ENCODE data around the gene ZBP1. TPM values are rescaled to one million over a fixed set of nuclear protein-coding genes. Genes with fewer than 3 reads are reported as not detected.

Gene ZBP1
- total RNA-seq, 2 experiments from 2014 or later = 39.0 to 40.1 TPM

DNA sequence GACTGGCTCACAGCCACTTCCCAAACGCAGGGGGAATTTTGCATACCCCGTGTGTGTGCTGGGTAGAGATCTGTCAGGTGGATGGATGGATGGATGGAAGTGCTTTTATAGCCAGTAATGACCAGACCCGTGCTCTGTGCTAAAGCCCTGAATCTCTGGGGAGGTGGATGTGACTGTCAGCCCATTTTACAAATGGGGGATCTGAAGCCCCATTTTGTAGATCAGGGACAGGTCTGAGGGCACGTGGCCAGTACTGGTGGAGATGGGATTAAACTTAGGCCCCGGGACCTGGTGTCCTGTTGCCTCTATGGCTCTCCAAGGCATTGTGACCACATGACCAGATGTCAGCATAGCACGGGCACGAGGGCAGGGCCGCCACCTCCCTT is 38.2 kb upstream of the ZBP1 start:
- POLR2A ChIA-PET = interaction anchor here (1.5 kb wide), 1 partner anchor 39 kb away, joined by 4 read pairs; the partner anchor contains the start of gene ZBP1
- Mint-ChIP-seq H3K4me1 (ENCODE audit: low read depth) (peaks cover 37% of the 10 kb centered on the region), H3K9me3 (no peaks in the 10 kb centered on the region), H3K27me3 (no peaks in the 10 kb centered on the region), H3K27ac (peak overlapping the region; percentile 82), H3K36me3 (ENCODE audit: low read depth) (no peaks in the 10 kb centered on the region), H3K4me3 (peak overlapping the region; percentile 43)
- Histone ChIP-seq H3K36me3 (ENCODE audit: insufficient read depth, low read length) (no peaks in the 10 kb centered on the region), H3K4me1 (ENCODE audit: insufficient read depth, low read length) (peaks cover 26% of the 10 kb centered on the region), H3K9me3 (ENCODE audit: control insufficient read depth in 1 of 2, insufficient read depth in 1 of 2, low read length in 2 of 2) (no peaks in the 10 kb centered on the region), H3K27me3 (ENCODE audit: control insufficient read depth in 1 of 2, insufficient read depth in 2 of 2, low read length in 2 of 2) (no peaks in the 10 kb centered on the region), H3K27ac (ENCODE audit: low read depth in 1 of 2, low read length in 2 of 2) (no peak overlapping the region), H3K4me3 (ENCODE audit: low read length) (no peak overlapping the region)
- ATAC-seq (ENCODE audit: poor library complexity) (no peak), DNase-seq (peak in 1 of 14 experiments; percentile 3)
- intact Hi-C loops (cut with DNase I, micrococcal nuclease) = loop anchor here in 1 of 2 experiments (10.0 kb wide), 1 partner anchor 546 kb away; no protein-coding TSS in a partner anchor
- TF ChIP-seq, protein P1, sequence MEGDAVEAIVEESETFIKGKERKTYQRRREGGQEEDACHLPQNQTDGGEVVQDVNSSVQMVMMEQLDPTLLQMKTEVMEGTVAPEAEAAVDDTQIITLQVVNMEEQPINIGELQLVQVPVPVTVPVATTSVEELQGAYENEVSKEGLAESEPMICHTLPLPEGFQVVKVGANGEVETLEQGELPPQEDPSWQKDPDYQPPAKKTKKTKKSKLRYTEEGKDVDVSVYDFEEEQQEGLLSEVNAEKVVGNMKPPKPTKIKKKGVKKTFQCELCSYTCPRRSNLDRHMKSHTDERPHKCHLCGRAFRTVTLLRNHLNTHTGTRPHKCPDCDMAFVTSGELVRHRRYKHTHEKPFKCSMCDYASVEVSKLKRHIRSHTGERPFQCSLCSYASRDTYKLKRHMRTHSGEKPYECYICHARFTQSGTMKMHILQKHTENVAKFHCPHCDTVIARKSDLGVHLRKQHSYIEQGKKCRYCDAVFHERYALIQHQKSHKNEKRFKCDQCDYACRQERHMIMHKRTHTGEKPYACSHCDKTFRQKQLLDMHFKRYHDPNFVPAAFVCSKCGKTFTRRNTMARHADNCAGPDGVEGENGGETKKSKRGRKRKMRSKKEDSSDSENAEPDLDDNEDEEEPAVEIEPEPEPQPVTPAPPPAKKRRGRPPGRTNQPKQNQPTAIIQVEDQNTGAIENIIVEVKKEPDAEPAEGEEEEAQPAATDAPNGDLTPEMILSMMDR (IDR thresholded peaks at IDR 0.05) = no peak
- CTCF ChIA-PET = no interaction called here

DNA sequence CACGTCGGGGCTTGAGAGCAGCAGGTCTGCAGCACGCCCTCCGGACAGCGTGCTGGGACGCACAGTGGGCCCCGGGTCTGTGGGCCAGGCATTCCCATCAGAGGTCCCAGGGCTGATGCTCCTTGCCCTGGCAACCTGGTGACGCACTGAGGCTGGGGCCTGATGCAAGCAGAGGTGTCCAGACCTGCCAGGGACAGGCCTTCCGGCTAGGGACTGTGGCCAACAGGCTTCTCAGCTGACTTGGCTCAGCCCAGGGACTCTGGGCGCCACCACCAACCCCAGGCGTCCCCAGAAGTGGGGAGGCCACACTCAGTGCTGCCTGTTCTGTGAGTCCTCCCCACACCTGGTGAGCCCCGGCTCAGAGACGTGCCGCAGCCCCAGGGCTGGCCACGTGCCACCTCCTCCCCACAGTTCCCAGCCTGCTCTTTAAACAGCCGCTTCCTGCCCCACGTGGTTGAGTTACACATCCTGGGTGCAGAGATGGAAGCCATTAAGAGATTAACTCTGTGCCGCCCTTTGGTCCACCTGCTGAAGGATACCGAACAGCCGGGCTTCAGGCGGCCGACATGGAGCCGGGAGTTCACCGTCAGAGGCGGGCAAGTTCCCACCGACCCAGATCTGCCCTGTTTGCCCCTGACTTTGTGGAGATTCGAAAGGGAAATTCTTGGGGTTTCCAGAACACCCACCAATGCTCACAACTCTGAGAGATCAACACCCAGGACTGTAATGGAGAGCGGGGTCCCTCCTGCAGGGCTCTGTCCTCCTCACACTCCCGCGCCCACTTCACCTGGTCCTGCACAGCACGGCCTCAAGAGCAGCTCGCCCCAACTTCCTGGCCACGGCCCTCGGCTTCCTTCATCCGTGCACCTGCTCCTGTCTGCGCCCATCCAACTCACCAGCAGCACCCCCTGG is 37.6 kb upstream of the ZBP1 start:
- H3K27ac ChIP-seq (ENCODE audit: low read depth in 1 of 2, low read length in 2 of 2) = peak overlapping the region in 1 of 2 donors; percentile 7
- POLR2A ChIA-PET = interaction anchor here (1.5 kb wide), 1 partner anchor 38 kb away, joined by 4 read pairs; the partner anchor contains the start of gene ZBP1
- TF ChIP-seq, protein P1 (IDR thresholded peaks at IDR 0.05) = no peak
- Mint-ChIP-seq H3K4me1 (ENCODE audit: low read depth) (peaks cover 37% of the 10 kb centered on the region), H3K27me3 (no peaks in the 10 kb centered on the region), H3K4me3 (peak overlapping the region; percentile 43), H3K9me3 (no peaks in the 10 kb centered on the region), H3K27ac (peak overlapping the region; percentile 82), H3K36me3 (ENCODE audit: low read depth) (no peaks in the 10 kb centered on the region)
- H3K4me3 ChIP-seq (ENCODE audit: low read length) = no peak overlapping the region
- CTCF ChIA-PET = interaction anchor here (1.1 kb wide), 1 partner anchor 63 kb away, joined by 3 read pairs; no protein-coding TSS in a partner anchor
- ATAC-seq (ENCODE audit: poor library complexity) = peak; percentile 89
- no peaks in the 10 kb centered on the region for H3K36me3 ChIP-seq (ENCODE audit: insufficient read depth, low read length)
- intact Hi-C loops (cut with DNase I, micrococcal nuclease) = loop anchor here in 1 of 2 experiments (2.0 to 10.0 kb wide), 2 partner anchors 57 to 547 kb away; no protein-coding TSS in a partner anchor
- no peaks in the 10 kb centered on the region for H3K9me3 ChIP-seq (ENCODE audit: control insufficient read depth in 1 of 2, insufficient read depth in 1 of 2, low read length in 2 of 2)
- DNase-seq = peak; percentile 21 to 78 (median 57)
- peaks cover 26% of the 10 kb centered on the region for H3K4me1 ChIP-seq (ENCODE audit: insufficient read depth, low read length)
- H3K27me3 ChIP-seq (ENCODE audit: control insufficient read depth in 1 of 2, insufficient read depth in 2 of 2, low read length in 2 of 2) = no peaks in the 10 kb centered on the region

DNA sequence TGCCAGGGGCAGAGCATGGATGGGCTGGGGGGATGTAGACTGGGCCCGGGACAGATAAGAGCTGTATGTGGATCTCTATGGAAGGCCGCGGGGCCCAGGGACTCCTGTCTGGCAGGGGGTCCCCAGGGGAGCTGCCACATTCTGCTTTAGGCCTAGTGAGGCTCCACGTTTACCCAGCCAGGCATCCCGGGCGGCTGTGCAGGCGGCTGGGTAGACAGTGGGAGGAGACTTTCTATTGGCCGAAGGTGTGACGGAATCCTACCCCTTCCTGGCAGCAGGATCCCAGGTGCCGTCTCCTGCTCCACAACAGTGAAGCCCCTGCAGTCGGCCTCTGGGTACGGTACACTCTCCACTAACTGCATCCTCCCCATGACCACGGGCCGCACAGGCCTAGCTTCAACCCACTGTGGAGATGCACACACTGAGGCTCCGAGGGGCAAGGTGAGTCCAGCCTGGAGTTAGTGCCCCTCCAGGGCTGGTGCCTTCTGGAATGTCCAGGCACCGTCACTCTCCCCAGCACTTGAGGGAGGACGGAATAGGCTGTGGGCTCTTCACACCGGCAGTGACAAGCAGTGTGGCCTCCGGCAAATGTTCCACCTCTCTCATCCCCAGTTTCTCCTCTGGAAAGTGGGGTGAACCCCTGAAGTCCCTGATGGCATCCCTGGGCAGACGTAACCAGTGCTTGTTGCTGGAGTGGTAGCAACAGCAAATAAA is 36.8 kb upstream of the ZBP1 start:
- H3K4me1 ChIP-seq (ENCODE audit: insufficient read depth, low read length) = peaks cover 26% of the 10 kb centered on the region
- H3K27me3 ChIP-seq (ENCODE audit: control insufficient read depth in 1 of 2, insufficient read depth in 2 of 2, low read length in 2 of 2) = no peaks in the 10 kb centered on the region
- no peak for ATAC-seq (ENCODE audit: poor library complexity)
- DNase-seq = peak in 3 of 14 experiments; percentile 1 to 29 (median 15)
- CTCF ChIA-PET = interaction anchor here (1.1 kb wide), 1 partner anchor 62 kb away, joined by 3 read pairs; no protein-coding TSS in a partner anchor
- TF ChIP-seq, protein P1 (IDR thresholded peaks at IDR 0.05) = no peak
- Mint-ChIP-seq H3K27ac (no peak overlapping the region), H3K9me3 (no peaks in the 10 kb centered on the region), H3K4me3 (no peak overlapping the region), H3K27me3 (no peaks in the 10 kb centered on the region), H3K4me1 (ENCODE audit: low read depth) (peaks cover 37% of the 10 kb centered on the region), H3K36me3 (ENCODE audit: low read depth) (no peaks in the 10 kb centered on the region)
- H3K27ac ChIP-seq (ENCODE audit: low read depth in 1 of 2, low read length in 2 of 2) = no peak overlapping the region
- peaks cover 3% of the 10 kb centered on the region for H3K36me3 ChIP-seq (ENCODE audit: insufficient read depth, low read length)
- no peak overlapping the region for H3K4me3 ChIP-seq (ENCODE audit: low read length)
- intact Hi-C loops (cut with DNase I, micrococcal nuclease) = loop anchor here in 1 of 2 experiments (2.0 to 10.0 kb wide), 2 partner anchors 58 to 548 kb away; no protein-coding TSS in a partner anchor
- no peaks in the 10 kb centered on the region for H3K9me3 ChIP-seq (ENCODE audit: control insufficient read depth in 1 of 2, insufficient read depth in 1 of 2, low read length in 2 of 2)
- POLR2A ChIA-PET = no interaction called here

Data from CD4-positive, alpha-beta T cell (primary cell).